Fibroblast of the aortic adventitia (primary cell): ENCODE measurements around the gene RAB1A. TPM values are rescaled to one million over a fixed set of nuclear protein-coding genes. Genes with fewer than 3 reads are reported as not detected.
"Not testable (repeated sequence)": the region's sequence is repeated elsewhere in the genome, so short reads cannot be mapped to it uniquely, and the experiment has no call there.

Source experiments
- DNase-seq: peaks from one replicate; pipeline ENCODE4 v3.0.0-alpha.2; 2010; ENCODE audit warnings: low read depth
- H3K4me3 ChIP-seq: 2 replicates; pipeline ENCODE4 v1.5.1; 2011; ENCODE audit warnings: low read depth, mild to moderate bottlenecking, control low read depth, low read length, moderate library complexity
- total RNA-seq: library from RNA; depleted of rRNA; stranded (reverse); fragments of >200 nt; gene quantifications from 2 replicates; pipeline ENCODE4 v1.2.3, GENCODE V29; 2012; ENCODE audit warnings: low replicate concordance
- TF ChIP-seq, protein P1 (sequence below): IDR thresholded peaks from 2 replicates; pipeline ENCODE4 v1.5.1; 2011; ENCODE audit warnings: mild to moderate bottlenecking, low read length, control low read depth, inconsistent platforms; ENCODE audit not compliant: insufficient read depth

RAB1A gene
- total RNA-seq, result 72.1 and 80.7 TPM in 2 replicates

DNA sequence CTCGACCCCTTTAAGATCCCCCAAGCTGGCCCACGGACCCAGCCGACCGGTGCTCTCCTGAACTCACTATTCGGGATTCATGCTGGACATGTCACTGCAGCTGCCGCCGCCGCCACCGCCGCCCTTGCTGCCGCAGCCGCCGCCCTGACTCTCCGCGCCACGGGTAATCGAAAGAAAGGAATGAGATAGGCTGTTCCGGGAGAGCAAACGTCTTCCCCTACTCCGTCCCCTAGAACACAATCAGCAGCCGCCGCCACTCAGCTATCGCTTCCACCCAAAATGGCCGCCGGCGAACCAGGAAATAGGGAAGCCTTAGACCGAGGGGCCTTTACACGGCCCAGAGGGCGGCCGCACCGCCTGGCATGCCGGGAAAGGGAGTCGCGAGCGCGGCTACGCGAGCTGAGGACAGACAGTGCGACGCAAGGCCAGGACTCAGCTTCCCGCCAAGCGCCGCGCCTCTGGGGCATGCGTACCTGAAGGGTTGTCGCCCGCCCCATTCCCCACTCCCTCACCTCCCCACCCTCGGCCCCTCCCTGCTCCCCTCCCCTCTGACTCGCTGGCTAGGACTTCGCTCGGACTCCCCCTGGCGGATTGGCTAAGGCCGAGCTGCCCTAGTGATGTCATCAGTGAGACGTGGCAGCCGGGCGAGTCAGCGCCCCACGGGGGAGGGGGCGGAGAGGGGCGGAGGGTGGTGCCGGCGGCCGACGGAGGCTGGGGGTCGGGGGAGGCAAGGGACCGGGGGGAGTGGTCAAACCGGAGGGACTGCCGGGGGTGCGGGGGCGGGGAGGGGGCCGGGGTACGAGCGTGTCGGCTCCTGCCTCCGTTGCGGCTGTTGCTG, at the start of gene RAB1A:
Gene RAB1A, minus strand, starts transcription at position 281 of the 838 bp plus-strand sequence. Its CDS starts 191 bp downstream, at position 90.
- H3K4me3 ChIP-seq, result peak within 1 kb of the TSS; percentile 97
- peak; percentile 100 for DNase-seq
- TF ChIP-seq, protein P1, sequence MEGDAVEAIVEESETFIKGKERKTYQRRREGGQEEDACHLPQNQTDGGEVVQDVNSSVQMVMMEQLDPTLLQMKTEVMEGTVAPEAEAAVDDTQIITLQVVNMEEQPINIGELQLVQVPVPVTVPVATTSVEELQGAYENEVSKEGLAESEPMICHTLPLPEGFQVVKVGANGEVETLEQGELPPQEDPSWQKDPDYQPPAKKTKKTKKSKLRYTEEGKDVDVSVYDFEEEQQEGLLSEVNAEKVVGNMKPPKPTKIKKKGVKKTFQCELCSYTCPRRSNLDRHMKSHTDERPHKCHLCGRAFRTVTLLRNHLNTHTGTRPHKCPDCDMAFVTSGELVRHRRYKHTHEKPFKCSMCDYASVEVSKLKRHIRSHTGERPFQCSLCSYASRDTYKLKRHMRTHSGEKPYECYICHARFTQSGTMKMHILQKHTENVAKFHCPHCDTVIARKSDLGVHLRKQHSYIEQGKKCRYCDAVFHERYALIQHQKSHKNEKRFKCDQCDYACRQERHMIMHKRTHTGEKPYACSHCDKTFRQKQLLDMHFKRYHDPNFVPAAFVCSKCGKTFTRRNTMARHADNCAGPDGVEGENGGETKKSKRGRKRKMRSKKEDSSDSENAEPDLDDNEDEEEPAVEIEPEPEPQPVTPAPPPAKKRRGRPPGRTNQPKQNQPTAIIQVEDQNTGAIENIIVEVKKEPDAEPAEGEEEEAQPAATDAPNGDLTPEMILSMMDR, result peak; percentile 44

DNA sequence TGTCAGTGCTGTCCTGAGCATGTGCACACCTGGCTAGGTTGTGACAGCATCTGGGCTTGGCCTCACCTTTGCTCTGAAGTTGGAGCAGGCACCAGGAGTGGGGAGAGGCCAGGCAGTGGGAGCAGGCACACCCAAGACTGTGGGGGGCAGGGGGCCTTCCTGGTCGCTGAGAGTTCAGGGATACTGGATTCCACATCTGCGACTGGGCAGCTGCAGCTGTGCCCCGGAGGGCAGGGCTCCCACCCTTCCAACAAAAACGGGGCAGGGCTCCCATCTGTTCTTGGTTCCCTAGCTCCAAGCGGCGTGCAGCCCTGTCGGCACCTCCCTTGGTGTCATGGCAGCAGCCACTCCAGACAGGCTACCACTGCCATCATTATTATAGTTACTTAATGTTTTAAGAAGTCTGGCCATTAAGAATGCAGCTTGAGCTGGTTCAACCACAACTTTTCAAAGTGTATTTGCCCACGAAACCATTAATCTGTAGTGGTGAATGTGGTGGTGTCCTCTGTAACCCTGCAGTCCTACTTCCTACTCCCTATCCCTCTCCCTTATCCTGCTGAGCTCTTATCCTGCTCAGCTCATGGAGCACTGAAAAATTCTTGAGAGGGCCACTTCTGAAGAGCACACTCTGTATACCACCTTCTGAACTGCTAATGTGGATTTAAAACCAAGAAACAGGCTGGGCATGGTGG, 48.0 kb upstream of the RAB1A start:
- TF ChIP-seq, protein P1, result no peak
- DNase-seq, result no peak
- H3K4me3 ChIP-seq, result no peak overlapping the region

DNA sequence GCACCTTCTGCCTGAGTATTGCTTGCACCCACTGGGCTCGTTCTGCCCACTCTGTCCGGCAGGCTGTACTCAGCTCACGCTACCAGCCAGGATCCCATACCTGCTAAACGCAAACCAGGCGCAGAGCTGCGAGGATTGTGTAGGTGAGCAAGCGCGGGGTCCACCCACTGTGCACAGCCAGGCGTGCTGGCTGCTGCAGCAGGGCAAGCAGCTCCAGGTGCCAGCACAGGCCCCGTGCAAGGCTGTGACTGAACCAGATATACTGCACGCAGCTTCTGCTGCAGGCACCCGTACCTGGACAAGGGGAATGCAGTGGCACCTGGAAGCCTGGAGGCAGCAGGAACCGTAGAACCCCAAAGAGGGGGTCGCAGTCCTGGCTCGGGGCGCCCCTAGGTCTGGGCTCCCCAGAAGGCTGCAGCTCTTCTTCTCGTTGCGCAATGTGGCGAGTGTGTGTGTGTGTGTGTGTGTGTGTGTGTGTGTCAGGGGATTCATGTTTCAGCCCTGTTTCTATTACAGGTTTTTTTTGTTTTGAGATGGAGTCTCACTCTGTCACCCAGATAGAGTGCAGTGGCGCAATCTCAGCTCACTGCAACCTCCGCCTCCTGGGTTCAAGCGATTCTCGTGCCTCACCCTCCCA, 46.1 kb upstream of the RAB1A start:
- TF ChIP-seq, protein P1, result no peak
- H3K4me3 ChIP-seq, result no peak overlapping the region
- no peak for DNase-seq

DNA sequence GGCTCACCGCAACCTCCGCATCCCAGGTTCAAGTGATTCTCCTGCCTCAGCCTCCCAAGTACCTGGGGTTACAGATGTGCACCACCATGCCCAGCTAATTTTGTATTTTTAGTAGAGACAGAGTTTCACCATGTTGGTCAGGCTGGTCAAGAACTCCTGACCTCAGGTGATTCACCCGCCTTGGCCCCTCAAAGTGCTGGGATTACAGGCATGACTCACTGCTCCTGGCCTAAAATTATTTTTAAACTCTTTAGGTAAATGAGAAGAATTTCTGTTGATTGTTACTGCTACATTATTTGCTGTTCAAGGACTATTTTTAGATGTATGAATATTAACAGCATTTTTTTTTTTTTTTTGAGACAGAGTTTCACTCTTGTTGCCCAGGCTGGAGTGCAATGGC, 44.1 kb upstream of the RAB1A start:
- not testable (repeated sequence) for DNase-seq, H3K4me3 ChIP-seq

DNA sequence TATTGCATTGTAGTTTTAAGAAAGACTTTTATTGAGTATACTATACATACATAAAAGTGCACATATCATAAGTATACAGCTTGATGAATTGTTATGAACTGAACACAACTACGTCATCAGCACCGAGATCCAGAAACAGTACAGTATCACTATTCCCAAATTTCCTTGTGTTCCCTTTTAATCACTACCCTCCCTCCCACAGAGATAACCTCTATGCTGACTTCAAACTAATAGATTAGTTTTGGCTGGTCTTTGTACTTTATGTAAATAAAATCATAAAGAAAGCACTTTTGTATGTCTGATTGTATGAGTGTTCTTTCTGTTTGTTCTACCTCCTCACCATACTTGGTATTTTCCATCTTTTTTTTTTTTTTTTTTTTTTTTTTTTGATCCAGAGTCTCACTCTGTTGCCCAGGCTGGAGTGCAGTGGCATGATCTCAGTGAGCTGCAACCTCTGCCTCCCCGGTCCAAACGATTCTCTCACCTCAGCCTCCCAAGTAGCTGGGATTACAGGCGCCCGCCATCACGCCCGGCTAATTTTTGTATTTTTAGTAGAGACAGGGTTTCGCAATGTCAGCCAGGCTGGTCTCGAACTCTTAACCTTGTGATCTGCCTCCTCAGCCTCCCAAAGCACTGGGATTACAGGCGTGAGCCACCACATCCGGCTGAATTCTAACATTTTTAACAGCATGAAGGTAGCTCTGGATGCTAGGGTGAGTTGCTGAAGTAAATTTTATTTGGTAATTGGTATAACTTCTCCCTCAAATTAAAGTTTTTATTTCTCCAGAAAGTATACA, 43.3 kb upstream of the RAB1A start:
- DNase-seq, result no peak
- H3K4me3 ChIP-seq, result no peak overlapping the region
- TF ChIP-seq, protein P1, result no peak

DNA sequence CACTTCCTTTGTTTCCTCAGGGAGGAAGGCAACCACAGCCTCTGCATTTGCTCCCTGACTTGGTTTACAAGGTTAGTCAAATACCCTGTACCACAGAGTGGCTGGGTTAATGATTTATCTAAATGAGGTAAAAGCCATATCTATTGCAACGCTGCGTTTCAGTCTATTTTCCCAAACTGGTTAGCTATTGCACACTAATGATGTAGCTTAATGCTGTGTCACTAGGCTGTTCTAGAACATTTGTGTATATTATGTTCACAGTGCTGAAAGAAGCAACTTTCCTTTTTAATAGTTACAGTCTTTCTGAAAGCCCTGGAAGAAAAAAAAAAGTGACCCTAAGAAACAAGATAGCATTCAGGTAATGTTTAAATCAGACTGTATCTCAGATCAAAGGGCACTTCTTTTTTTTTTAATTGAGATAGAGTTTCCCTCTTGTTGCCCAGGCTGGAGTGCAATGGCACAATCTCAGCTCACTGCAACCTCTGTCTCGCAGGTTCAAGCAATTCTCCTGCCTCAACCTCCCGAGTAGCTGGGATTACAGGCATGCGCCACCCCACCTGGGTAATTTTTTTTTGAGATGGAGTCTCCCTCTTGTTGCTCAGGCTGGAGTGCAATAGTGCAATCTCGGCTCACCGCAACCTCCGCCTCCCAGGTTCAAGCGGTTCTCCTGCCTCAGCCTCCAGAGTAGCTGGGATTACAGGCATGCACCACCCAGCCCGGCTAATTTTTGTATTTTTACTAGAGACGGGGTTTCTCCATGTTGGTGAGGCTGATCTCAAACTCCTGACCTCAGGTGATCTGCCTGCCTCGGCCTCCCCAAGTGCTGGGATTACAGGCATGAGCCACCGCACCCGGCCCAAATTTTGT, 40.9 kb upstream of the RAB1A start:
- H3K4me3 ChIP-seq, DNase-seq: not testable (repeated sequence)

DNA sequence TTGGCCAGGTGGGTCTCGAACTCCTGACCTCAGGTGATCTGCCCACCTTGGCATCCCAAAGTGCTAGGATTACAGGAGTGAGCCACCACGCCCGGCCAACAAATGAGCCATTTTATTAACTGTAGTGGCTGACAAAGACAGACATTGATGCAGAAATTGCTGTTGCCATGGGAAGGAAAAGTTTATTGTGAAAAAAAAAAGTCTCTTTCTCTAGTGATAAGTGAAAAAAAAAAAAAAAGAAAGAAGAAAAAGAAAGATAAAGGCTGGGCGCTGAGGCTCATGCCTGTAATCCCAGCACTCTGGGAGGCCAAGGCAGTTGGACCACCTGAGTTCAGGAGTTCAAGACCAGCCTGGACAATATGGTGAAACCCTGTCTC, 39.8 kb upstream of the RAB1A start:
- no peak for DNase-seq
- H3K4me3 ChIP-seq, result no peak overlapping the region
- TF ChIP-seq, protein P1, result no peak
